PC-3 (cell line): ENCODE results near the gene MMS19.

Experiments
- EZH2 ChIP-seq: fragments of 300-600 bp; sonication (generic); IDR thresholded peaks from one replicate; pipeline ENCODE4 v1.6.1; 2017; ENCODE audit warnings: antibody characterized with exemption, mild to moderate bottlenecking, low read length; ENCODE audit not compliant: unreplicated experiment
- EZH2phosphoT487 ChIP-seq: fragments of 300-600 bp; sonication (generic); IDR thresholded peaks from 2 replicates; pipeline ENCODE4 v1.6.1; 2018; ENCODE audit warnings: mild to moderate bottlenecking, antibody characterized with exemption, low read length, borderline replicate concordance
- TF ChIP-seq, protein P1 (sequence below): fragments of 300-600 bp; sonication (generic); conservative IDR thresholded peaks from 2 replicates; pipeline ENCODE4 v1.5.1; 2017; ENCODE audit warnings: antibody characterized with exemption, low read depth, mild to moderate bottlenecking, low read length

DNA sequence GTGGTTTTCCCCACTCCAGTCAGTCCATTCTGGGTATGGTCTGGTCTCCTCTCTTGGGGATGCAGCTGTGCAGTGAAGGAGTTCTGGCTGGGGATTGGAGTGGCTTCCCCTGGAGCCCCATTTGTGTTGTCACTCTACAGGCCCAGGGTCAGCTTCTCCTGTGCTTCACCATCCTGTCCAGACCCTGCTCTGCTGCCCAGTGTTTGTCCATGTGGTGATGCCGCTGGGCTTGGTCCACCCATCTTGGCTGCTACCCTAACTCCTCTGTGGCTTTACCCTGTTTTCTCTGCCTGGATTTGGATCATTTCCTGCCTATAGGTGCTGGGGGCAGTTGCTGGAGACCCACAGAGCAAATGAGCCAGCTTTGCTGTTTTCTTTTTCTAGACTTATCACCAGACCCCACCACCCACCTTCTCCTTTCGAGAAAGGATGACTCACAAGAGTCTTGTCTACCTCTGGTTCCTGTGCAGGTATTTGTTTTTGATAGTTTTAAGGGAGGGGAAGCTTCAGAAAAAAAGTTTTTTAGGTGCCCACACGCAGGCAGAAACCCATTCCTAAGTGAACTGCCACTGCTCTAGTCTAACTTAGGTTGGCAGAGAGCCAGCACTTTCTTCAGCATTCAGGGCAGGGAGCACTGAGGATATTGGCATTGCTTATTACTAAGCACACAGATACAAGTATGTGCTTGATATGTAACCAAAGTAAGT, 43.7 kb downstream of the MMS19 start:
- TF ChIP-seq, protein P1, sequence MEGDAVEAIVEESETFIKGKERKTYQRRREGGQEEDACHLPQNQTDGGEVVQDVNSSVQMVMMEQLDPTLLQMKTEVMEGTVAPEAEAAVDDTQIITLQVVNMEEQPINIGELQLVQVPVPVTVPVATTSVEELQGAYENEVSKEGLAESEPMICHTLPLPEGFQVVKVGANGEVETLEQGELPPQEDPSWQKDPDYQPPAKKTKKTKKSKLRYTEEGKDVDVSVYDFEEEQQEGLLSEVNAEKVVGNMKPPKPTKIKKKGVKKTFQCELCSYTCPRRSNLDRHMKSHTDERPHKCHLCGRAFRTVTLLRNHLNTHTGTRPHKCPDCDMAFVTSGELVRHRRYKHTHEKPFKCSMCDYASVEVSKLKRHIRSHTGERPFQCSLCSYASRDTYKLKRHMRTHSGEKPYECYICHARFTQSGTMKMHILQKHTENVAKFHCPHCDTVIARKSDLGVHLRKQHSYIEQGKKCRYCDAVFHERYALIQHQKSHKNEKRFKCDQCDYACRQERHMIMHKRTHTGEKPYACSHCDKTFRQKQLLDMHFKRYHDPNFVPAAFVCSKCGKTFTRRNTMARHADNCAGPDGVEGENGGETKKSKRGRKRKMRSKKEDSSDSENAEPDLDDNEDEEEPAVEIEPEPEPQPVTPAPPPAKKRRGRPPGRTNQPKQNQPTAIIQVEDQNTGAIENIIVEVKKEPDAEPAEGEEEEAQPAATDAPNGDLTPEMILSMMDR = no peak
- TF ChIP-seq EZH2 (no peak), EZH2phosphoT487 (no peak)
